GM06990 (cell line): ENCODE data around the gene CDH6.

Source experiments
- DNase-seq: peaks from one replicate; pipeline ENCODE4 v3.0.0-alpha.2; 2011; ENCODE audit not compliant: insufficient read length; ENCODE audit errors: extremely low read depth
- H3K27me3 ChIP-seq: replicated peaks from 2 replicates; pipeline ENCODE4 v1.6.0; 2011; ENCODE audit warnings: low read length; ENCODE audit not compliant: control insufficient read depth, insufficient read depth
- H3K36me3 ChIP-seq: 2 replicates; pipeline ENCODE4 v1.5.1; 2011; ENCODE audit warnings: low read length; ENCODE audit not compliant: control insufficient read depth, insufficient read depth
- H3K4me3 ChIP-seq: replicated peaks from 2 replicates; pipeline ENCODE4 v1.5.1; 2011; ENCODE audit warnings: low read depth, mild to moderate bottlenecking, control low read depth, low read length
- CTCF ChIP-seq: IDR thresholded peaks from 2 replicates; pipeline ENCODE4 v1.5.1; 2011; ENCODE audit warnings: low read length, control low read depth, mild to moderate bottlenecking, inconsistent platforms; ENCODE audit not compliant: insufficient read depth, poor library complexity, severe bottlenecking

Gene CDH6

GRCh38 chr5:31187591-31187990 is 5.9 kb upstream of the CDH6 start:
- Histone ChIP-seq H3K36me3 (no peaks in the 10 kb centered on the region), H3K4me3 (no peak overlapping the region), H3K27me3 (no peaks in the 10 kb centered on the region)
- no peak for DNase-seq
- TF ChIP-seq CTCF: no peak

- H3K36me3 ChIP-seq: no peaks in the 10 kb centered on the region
- H3K27me3 ChIP-seq: no peaks in the 10 kb centered on the region; the same call in none of the 2 replicates
- no peak overlapping the region for H3K4me3 ChIP-seq
- no peak for DNase-seq
- TF ChIP-seq CTCF: no peak
These were observed 1.0 kb upstream of the CDH6 start for GRCh38 chr5:31192442-31192841.

GRCh38 chr5:31193116-31193515 is 370 bp upstream of the CDH6 start:
- Histone ChIP-seq H3K27me3 (no peaks in the 10 kb centered on the region; the same call in none of the 2 replicates), H3K36me3 (no peaks in the 10 kb centered on the region), H3K4me3 (no peak overlapping the region)
- TF ChIP-seq CTCF: no peak
- DNase-seq: no peak

- H3K27me3 ChIP-seq: no peaks in the 10 kb centered on the region; the same call in none of the 2 replicates
These were observed 955 bp downstream of the CDH6 start for GRCh38 chr5:31194468-31194813.

GRCh38 chr5:31194892-31195555 is 1.5 kb downstream of the CDH6 start:
- no peak for DNase-seq
- Histone ChIP-seq H3K27me3 (no peaks in the 10 kb centered on the region; the same call in none of the 2 replicates), H3K36me3 (no peaks in the 10 kb centered on the region), H3K4me3 (no peak overlapping the region)
- TF ChIP-seq CTCF: no peak

More at GRCh38 chr5:31194468-31194813, 955 bp downstream of the CDH6 start:
- Histone ChIP-seq H3K36me3 (no peaks in the 10 kb centered on the region), H3K4me3 (no peak overlapping the region)
- TF ChIP-seq CTCF: no peak
- no peak for DNase-seq

- TF ChIP-seq CTCF: no peak
- no peaks in the 10 kb centered on the region; the same call in none of the 2 replicates for H3K27me3 ChIP-seq
- H3K4me3 ChIP-seq: no peak overlapping the region
- DNase-seq: no peak
- no peaks in the 10 kb centered on the region for H3K36me3 ChIP-seq
These were observed 2.8 kb downstream of the CDH6 start for GRCh38 chr5:31196309-31196708.
